KMS-11 (cell line): ENCODE measurements around the gene NFIC.

Source experiments
- H2AFZ ChIP-seq: fragments of 200-600 bp; sonication (generic); 2 replicates; pipeline ENCODE4 v1.6.1; 2016; ENCODE audit warnings: antibody characterized with exemption, mixed run types, low read depth
- H3K27ac ChIP-seq: fragments of 200-600 bp; sonication (generic); 2 replicates; pipeline ENCODE4 v1.6.1; 2016; ENCODE audit warnings: mild to moderate bottlenecking, mixed run types
- H3K27me3 ChIP-seq: fragments of 200-600 bp; sonication (generic); 2 replicates; pipeline ENCODE4 v1.6.1; 2017; ENCODE audit warnings: mild to moderate bottlenecking, low read depth, mixed run types, moderate library complexity; ENCODE audit not compliant: insufficient read depth
- H3K36me3 ChIP-seq: fragments of 200-600 bp; sonication (generic); 2 replicates; pipeline ENCODE4 v1.6.1; 2017; ENCODE audit warnings: mild to moderate bottlenecking, mixed run types; ENCODE audit not compliant: insufficient read depth
- H3K4me1 ChIP-seq: fragments of 200-600 bp; sonication (generic); 2 replicates; pipeline ENCODE4 v1.6.1; 2016; ENCODE audit warnings: mild to moderate bottlenecking, low read depth, mixed run types; ENCODE audit not compliant: poor library complexity, severe bottlenecking
- H3K4me2 ChIP-seq: fragments of 200-600 bp; sonication (generic); 2 replicates; pipeline ENCODE4 v1.7.0; 2016; ENCODE audit warnings: mild to moderate bottlenecking, mixed run types
- H3K4me3 ChIP-seq: fragments of 200-600 bp; sonication (generic); IDR thresholded peaks from 2 replicates; pipeline ENCODE4 v1.6.1; 2017; ENCODE audit warnings: low read depth, low read length, mixed read lengths; ENCODE audit not compliant: insufficient read depth
- H3K79me2 ChIP-seq: fragments of 200-600 bp; sonication (generic); 2 replicates; pipeline ENCODE4 v1.6.1; 2016; ENCODE audit warnings: low read depth, mixed run types; ENCODE audit not compliant: insufficient read depth
- H3K9ac ChIP-seq: fragments of 200-600 bp; sonication (generic); 2 replicates; pipeline ENCODE4 v1.6.1; 2016; ENCODE audit warnings: mild to moderate bottlenecking, mixed run types
- H4K20me1 ChIP-seq: fragments of 200-600 bp; sonication (generic); 2 replicates; pipeline ENCODE4 v1.6.1; 2016; ENCODE audit warnings: mild to moderate bottlenecking, mixed run types; ENCODE audit not compliant: insufficient read depth
- CTCF ChIP-seq: fragments of 200-600 bp; sonication (generic); conservative IDR thresholded peaks from 2 replicates; pipeline ENCODE4 v1.6.1; 2017; ENCODE audit warnings: low read depth, mild to moderate bottlenecking, antibody characterized with exemption, low read length, moderate library complexity, mixed read lengths

Gene NFIC

GRCh38 chr19:3492131-3492839, 125.9 kb downstream of the NFIC start:
- no peaks in the 10 kb centered on the region for H3K27me3 ChIP-seq
- TF ChIP-seq CTCF, result no peak
- H3K79me2 ChIP-seq, result peaks cover 7% of the 10 kb centered on the region; the same call in 1 of the 2 replicates
- H3K9ac ChIP-seq, result no peak overlapping the region
- no peaks in the 10 kb centered on the region for H4K20me1 ChIP-seq
- H3K4me3 ChIP-seq, result no peak overlapping the region
- no peaks in the 10 kb centered on the region for H3K36me3 ChIP-seq
- no peak overlapping the region for H2AFZ ChIP-seq
- no peaks in the 10 kb centered on the region for H3K4me1 ChIP-seq
- no peak overlapping the region for H3K27ac ChIP-seq
- no peak overlapping the region for H3K4me2 ChIP-seq

DNA sequence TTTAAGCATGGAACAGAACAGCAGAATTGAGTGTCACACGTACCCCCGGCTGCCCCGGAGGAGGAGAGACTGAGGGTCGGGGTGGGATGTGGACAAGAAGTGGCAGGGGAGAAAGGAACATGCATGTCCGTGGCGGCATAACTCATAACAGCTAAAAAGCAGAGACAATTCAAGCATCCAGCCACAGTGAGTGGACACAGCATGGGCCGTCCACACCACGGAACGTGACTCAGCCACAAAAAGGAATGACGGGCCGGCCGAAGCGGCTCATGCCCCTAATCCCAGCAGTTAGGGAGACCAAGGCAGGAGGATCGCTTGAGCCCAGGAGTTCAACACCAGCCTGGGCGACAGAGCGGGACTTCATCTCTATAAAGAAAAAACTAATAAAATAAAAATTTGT, 126.5 kb downstream of the NFIC start:
- Histone ChIP-seq H3K27me3 (no peaks in the 10 kb centered on the region), H3K4me3 (no peak overlapping the region), H3K36me3 (no peaks in the 10 kb centered on the region), H3K27ac (no peak overlapping the region), H3K4me2 (no peak overlapping the region), H4K20me1 (no peaks in the 10 kb centered on the region), H3K9ac (no peak overlapping the region), H2AFZ (no peak overlapping the region), H3K79me2 (peaks cover 12% of the 10 kb centered on the region; the same call in 1 of the 2 replicates), H3K4me1 (no peaks in the 10 kb centered on the region)
- no peak for TF ChIP-seq CTCF

DNA sequence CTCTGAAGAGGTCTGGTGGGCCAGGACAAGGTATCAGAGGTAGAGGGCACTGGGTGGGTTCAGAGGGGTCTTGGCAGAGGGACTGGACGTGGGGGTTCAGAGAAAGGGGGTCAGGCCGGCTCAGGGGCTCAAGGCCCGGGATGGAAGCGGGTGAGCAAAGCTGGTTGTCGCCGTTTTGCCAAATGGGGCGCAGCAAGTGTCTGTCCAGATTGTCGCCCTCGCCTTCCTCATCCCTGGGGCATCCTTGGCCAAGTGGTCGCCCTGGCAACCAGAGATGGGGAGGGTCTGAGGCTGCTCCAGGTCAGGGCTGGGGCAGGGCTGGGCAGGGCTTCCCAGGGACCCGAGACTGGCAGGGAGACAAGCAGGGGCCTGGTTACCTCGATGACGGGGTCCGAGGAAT, 127.3 kb downstream of the NFIC start:
- H3K4me3 ChIP-seq, result no peak overlapping the region
- no peak for TF ChIP-seq CTCF
- H3K27ac ChIP-seq, result no peak overlapping the region
- no peaks in the 10 kb centered on the region for H4K20me1 ChIP-seq
- H3K4me2 ChIP-seq, result no peak overlapping the region
- peaks cover 19% of the 10 kb centered on the region for H3K79me2 ChIP-seq
- no peak overlapping the region for H3K9ac ChIP-seq
- no peaks in the 10 kb centered on the region for H3K27me3 ChIP-seq
- no peak overlapping the region for H2AFZ ChIP-seq
- H3K36me3 ChIP-seq, result no peaks in the 10 kb centered on the region
- no peaks in the 10 kb centered on the region for H3K4me1 ChIP-seq

DNA sequence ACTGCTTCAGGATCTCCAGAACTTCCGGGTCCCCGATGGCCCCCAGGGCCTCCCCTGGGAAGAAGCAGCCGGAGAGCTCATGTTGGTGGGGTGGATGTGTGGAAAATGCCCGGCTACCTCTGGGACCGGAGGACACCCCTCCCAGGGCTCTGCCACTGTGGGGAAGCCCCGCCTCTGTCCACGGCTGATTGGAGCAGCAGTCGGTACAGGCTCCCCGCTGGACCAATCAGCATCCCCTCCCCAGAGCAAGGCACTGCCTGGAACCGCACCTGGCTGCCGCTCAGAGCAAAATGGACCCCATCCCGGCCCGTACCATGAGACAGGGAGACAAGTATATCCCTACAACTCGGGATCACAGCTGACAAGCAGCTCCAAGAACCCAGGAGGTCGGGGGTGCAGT, 127.7 kb downstream of the NFIC start:
- no peak for TF ChIP-seq CTCF
- H3K27ac ChIP-seq, result peak overlapping the region; percentile 33; the same call in 1 of the 2 replicates

More for the DNA sequence above, 127.7 kb downstream of the NFIC start:
- no peaks in the 10 kb centered on the region for H3K27me3 ChIP-seq
- no peaks in the 10 kb centered on the region for H4K20me1 ChIP-seq
- H3K4me1 ChIP-seq, result peaks cover 3% of the 10 kb centered on the region
- no peaks in the 10 kb centered on the region for H3K36me3 ChIP-seq
- no peak overlapping the region for H3K9ac ChIP-seq
- H3K4me2 ChIP-seq, result peak overlapping the region; percentile 36; the same call in 1 of the 2 replicates
- H3K4me3 ChIP-seq, result no peak overlapping the region
- peaks cover 23% of the 10 kb centered on the region for H3K79me2 ChIP-seq
- H2AFZ ChIP-seq, result no peak overlapping the region
